NCI-H128 (cell line): Measurements from ENCODE around the gene IMPDH1.

Source experiments
- DNase-seq: peaks from one replicate; lab custom pipeline; 2025; ENCODE audit not compliant: unreplicated experiment; lab: John Stamatoyannopoulos, UW

IMPDH1 gene

GRCh38 chr7:128405471-128406313 is 4.1 kb downstream of the IMPDH1 start:
- DNase-seq: peak; percentile 13

- DNase-seq: no peak
Observed at GRCh38 chr7:128404886-128405470, 4.8 kb downstream of the IMPDH1 start.

- no peak for DNase-seq
Observed at GRCh38 chr7:128404143-128404681, 5.6 kb downstream of the IMPDH1 start.

GRCh38 chr7:128403676-128404075 is 6.1 kb downstream of the IMPDH1 start:
- no peak for DNase-seq

GRCh38 chr7:128402356-128402755 is 7.4 kb downstream of the IMPDH1 start:
- no peak for DNase-seq

GRCh38 chr7:128400566-128400965 is 9.2 kb downstream of the IMPDH1 start:
- DNase-seq: no peak

GRCh38 chr7:128399991-128400390 is 9.8 kb downstream of the IMPDH1 start:
- no peak for DNase-seq

GRCh38 chr7:128398841-128399135 is 11.0 kb downstream of the IMPDH1 start:
- DNase-seq: no peak

- peak; percentile 14 for DNase-seq
Observed at GRCh38 chr7:128398016-128398840, 11.6 kb downstream of the IMPDH1 start.

GRCh38 chr7:128396357-128396756 is 13.4 kb downstream of the IMPDH1 start:
- DNase-seq: no peak

- DNase-seq: no peak
Observed at GRCh38 chr7:128395748-128396147, 14.0 kb downstream of the IMPDH1 start.

- DNase-seq: no peak
Observed at GRCh38 chr7:128394904-128395496, 14.8 kb downstream of the IMPDH1 start.

- DNase-seq: no peak
Observed at GRCh38 chr7:128393526-128394330, 16.1 kb downstream of the IMPDH1 start.

GRCh38 chr7:128392446-128393327 is 17.1 kb downstream of the IMPDH1 start:
- no peak for DNase-seq

GRCh38 chr7:128391805-128392204 is 18.0 kb downstream of the IMPDH1 start:
- DNase-seq: no peak

GRCh38 chr7:128390871-128391565 is 18.8 kb downstream of the IMPDH1 start:
- DNase-seq: no peak

GRCh38 chr7:128389618-128390329 is 20.0 kb downstream of the IMPDH1 start:
- no peak for DNase-seq

- DNase-seq: no peak
Observed at GRCh38 chr7:128389085-128389617, 20.6 kb downstream of the IMPDH1 start.
